H9 (cell line): ENCODE data around the gene WDHD1. TPM values are rescaled to one million over a fixed set of nuclear protein-coding genes. Genes with fewer than 3 reads are reported as not detected.

ENCODE experiments used
- DNase-seq: peaks from one replicate; pipeline ENCODE4 v3.0.0-alpha.2; 2017
- H2AFZ ChIP-seq: one replicate; pipeline ENCODE4 v1.6.1; 2013; ENCODE audit warnings: mild to moderate bottlenecking, low read length, control low read depth, moderate library complexity
- H2AK5ac ChIP-seq: 2 replicates; pipeline ENCODE4 v1.6.1; 2013; ENCODE audit warnings: low read length, control low read depth, mixed read lengths; ENCODE audit not compliant: insufficient read length
- H2BK120ac ChIP-seq: one replicate; pipeline ENCODE4 v1.6.1; 2013; ENCODE audit warnings: low read depth, mild to moderate bottlenecking, low read length, control low read depth, inconsistent platforms; ENCODE audit not compliant: poor library complexity, severe bottlenecking
- H2BK12ac ChIP-seq: 2 replicates; pipeline ENCODE4 v1.6.1; 2013; ENCODE audit warnings: low read length, control low read depth, mixed read lengths, low read depth; ENCODE audit not compliant: insufficient read length
- H2BK15ac ChIP-seq: 2 replicates; pipeline ENCODE4 v1.6.1; 2013; ENCODE audit warnings: low read depth, low read length, control low read depth
- H2BK20ac ChIP-seq: one replicate; pipeline ENCODE4 v1.6.1; 2013; ENCODE audit warnings: low read depth, mild to moderate bottlenecking, low read length, control low read depth, inconsistent platforms; ENCODE audit not compliant: poor library complexity, severe bottlenecking
- H2BK5ac ChIP-seq: 2 replicates; pipeline ENCODE4 v1.6.1; 2013; ENCODE audit warnings: low read length, control low read depth, mixed read lengths; ENCODE audit not compliant: insufficient read length
- H3K14ac ChIP-seq: 2 replicates; pipeline ENCODE4 v1.6.1; 2013; ENCODE audit warnings: low read length, control low read depth; ENCODE audit not compliant: insufficient read depth
- H3K18ac ChIP-seq: 2 replicates; pipeline ENCODE4 v1.6.1; 2013; ENCODE audit warnings: low read depth, mild to moderate bottlenecking, mixed read lengths, low read length, control low read depth; ENCODE audit not compliant: insufficient read length
- H3K23ac ChIP-seq: 2 replicates; pipeline ENCODE4 v1.6.1; 2013; ENCODE audit warnings: low read length, control low read depth, mixed read lengths, low read depth; ENCODE audit not compliant: insufficient read length
- H3K23me2 ChIP-seq: 2 replicates; pipeline ENCODE4 v1.6.1; 2013; ENCODE audit warnings: low read depth, mild to moderate bottlenecking, mixed read lengths, low read length, control low read depth; ENCODE audit not compliant: insufficient read length, poor library complexity, severe bottlenecking
- H3K27ac ChIP-seq: 2 replicates; pipeline ENCODE4 v1.5.1; 2013; ENCODE audit warnings: low read length, control low read depth, mixed read lengths, low read depth; ENCODE audit not compliant: insufficient read length
- H3K27me3 ChIP-seq: 2 replicates; pipeline ENCODE4 v1.6.1; 2013; ENCODE audit warnings: low read length, control low read depth, inconsistent platforms; ENCODE audit not compliant: insufficient read depth
- H3K4ac ChIP-seq: 2 replicates; pipeline ENCODE4 v1.6.1; 2013; ENCODE audit warnings: low read depth, mild to moderate bottlenecking, control low read depth, inconsistent platforms, low read length, moderate library complexity
- H3K4me1 ChIP-seq: 2 replicates; pipeline ENCODE4 v1.6.1; 2013; ENCODE audit warnings: low read length, control low read depth, inconsistent platforms; ENCODE audit not compliant: insufficient read depth
- H3K4me2 ChIP-seq: 2 replicates; pipeline ENCODE4 v1.6.1; 2013; ENCODE audit warnings: low read length, control low read depth, mixed read lengths; ENCODE audit not compliant: insufficient read length, insufficient read depth
- H3K56ac ChIP-seq: 2 replicates; pipeline ENCODE4 v1.6.1; 2013; ENCODE audit warnings: low read depth, mild to moderate bottlenecking, mixed read lengths, low read length, control low read depth; ENCODE audit not compliant: insufficient read length
- H3K79me1 ChIP-seq: 2 replicates; pipeline ENCODE4 v1.6.1; 2013; ENCODE audit warnings: low read depth, mild to moderate bottlenecking, moderate library complexity, low read length, control low read depth, inconsistent platforms; ENCODE audit not compliant: insufficient read depth, poor library complexity, severe bottlenecking
- H3K79me2 ChIP-seq: 2 replicates; pipeline ENCODE4 v1.6.1; 2013; ENCODE audit warnings: low read length, control low read depth, inconsistent platforms; ENCODE audit not compliant: insufficient read depth
- H3K9ac ChIP-seq: 2 replicates; pipeline ENCODE4 v1.6.1; 2013; ENCODE audit warnings: low read length, control low read depth, mixed read lengths; ENCODE audit not compliant: insufficient read length; ENCODE audit errors: extremely low read depth
- H3K9me3 ChIP-seq: one replicate; pipeline ENCODE4 v1.6.1; 2013; ENCODE audit warnings: low read depth, low read length, inconsistent platforms; ENCODE audit not compliant: control insufficient read depth
- H3T11ph ChIP-seq: one replicate; pipeline ENCODE4 v1.6.1; 2013; ENCODE audit warnings: mild to moderate bottlenecking, low read length, control low read depth, inconsistent platforms
- H4K20me1 ChIP-seq: one replicate; pipeline ENCODE4 v1.6.1; 2013; ENCODE audit not compliant: control insufficient read depth, insufficient read length, insufficient read depth
- H4K5ac ChIP-seq: 2 replicates; pipeline ENCODE4 v1.6.1; 2013; ENCODE audit warnings: low read depth, mild to moderate bottlenecking, mixed read lengths, low read length, control low read depth; ENCODE audit not compliant: insufficient read length
- H4K8ac ChIP-seq: replicated peaks from 2 replicates; pipeline ENCODE4 v1.6.1; 2013; ENCODE audit warnings: low read length, control low read depth, mixed read lengths, low read depth; ENCODE audit not compliant: insufficient read length
- H4K91ac ChIP-seq: 2 replicates; pipeline ENCODE4 v1.6.1; 2013; ENCODE audit warnings: low read depth, mild to moderate bottlenecking, moderate library complexity, mixed read lengths, low read length, control low read depth; ENCODE audit not compliant: insufficient read length
- H3K27ac Mint-ChIP-seq, 3 experiments: 2 replicates in 2 of 3; 3 replicates in 1 of 3; pipeline ENCODE4 v1.8.0; 2020 to 2021; ENCODE audit warnings: mixed read lengths in 3 of 3, mild to moderate bottlenecking in 1 of 3, moderate library complexity in 1 of 3
- H3K27me3 Mint-ChIP-seq: 2 replicates; pipeline ENCODE4 v1.8.0; 2021; ENCODE audit warnings: low read depth, mild to moderate bottlenecking, moderate library complexity, mixed read lengths
- H3K36me3 Mint-ChIP-seq, 3 experiments: 2 replicates in 2 of 3; 3 replicates in 1 of 3; pipeline ENCODE4 v1.8.0; 2020 to 2021; ENCODE audit warnings: low read depth in 3 of 3, mixed read lengths in 3 of 3; ENCODE audit not compliant: insufficient read depth in 1 of 3
- H3K4me1 Mint-ChIP-seq, 2 experiments: 2 replicates each; pipeline ENCODE4 v1.8.0; 2020; ENCODE audit warnings: mixed read lengths in 2 of 2
- H3K4me3 Mint-ChIP-seq, 2 experiments: 2 replicates in 1 of 2; 3 replicates in 1 of 2; pipeline ENCODE4 v1.8.0; 2020 to 2021; ENCODE audit warnings: mild to moderate bottlenecking in 2 of 2, mixed read lengths in 2 of 2, moderate library complexity in 1 of 2
- H3K9me3 Mint-ChIP-seq, 2 experiments: 2 replicates in 1 of 2; 3 replicates in 1 of 2; pipeline ENCODE4 v1.8.0; 2020; ENCODE audit warnings: mild to moderate bottlenecking in 2 of 2, mixed read lengths in 2 of 2, moderate library complexity in 1 of 2
- WGBS: extraction: QIAGEN DNeasy Blood & Tissue Kit; methylation state at CpG from one replicate; pipeline ENCODE4 v1.1.7; 2013; ENCODE audit warnings: missing lambda C conversion rate, low lambda C conversion rate, mixed read lengths; ENCODE audit not compliant: insufficient read length; ENCODE audit errors: extremely low coverage; 5-methylcytosine and 5-hydroxymethylcytosine counted together
- total RNA-seq: library from RNA; stranded (reverse); gene quantifications from 2 replicates; pipeline ENCODE4 v1.2.1, GENCODE V29; 2021
- TF ChIP-seq, protein P1 (sequence below): fragments of 200-600 bp; sonication (generic); conservative IDR thresholded peaks from 3 replicates; pipeline ENCODE4 v1.8.0; 2021; ENCODE audit warnings: antibody characterized with exemption, mild to moderate bottlenecking

Gene WDHD1
- total RNA-seq, 1 experiment from 2014 or later = 93.7 TPM

DNA sequence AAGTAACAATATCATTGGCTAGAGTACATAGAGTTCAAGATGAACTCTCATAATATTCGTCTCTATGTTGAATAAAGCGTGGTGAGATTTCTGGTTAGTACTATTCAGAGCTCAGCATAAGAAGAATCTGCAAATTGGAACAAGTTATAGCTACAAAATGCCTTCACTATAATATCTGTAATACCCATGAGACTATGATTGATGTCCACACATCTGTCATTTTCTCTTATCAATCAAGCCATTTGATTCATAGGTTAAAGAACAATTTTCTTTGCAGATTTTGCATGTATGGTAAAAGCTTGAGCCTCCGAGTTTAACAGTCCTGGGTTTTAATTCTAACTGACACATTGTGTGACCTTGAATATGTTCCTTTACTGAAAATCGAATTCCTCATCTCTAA is 1.6 kb upstream of the WDHD1 start:
- Mint-ChIP-seq H3K4me1 (peaks cover 46 to 47% of the 10 kb centered on the region in 2 experiments), H3K36me3 (peaks cover 6 to 30% (median 26%) of the 10 kb centered on the region in 3 experiments; a peak in 6 of 7 replicates), H3K9me3 (peaks cover 0 to 4% of the 10 kb centered on the region in 2 experiments; a peak in 1 of 5 replicates), H3K27me3 (no peaks in the 10 kb centered on the region), H3K4me3 (peak overlapping the region; percentile 95 to 96), H3K27ac (0 out of 7 replicates have a peak overlapping the region, but pooled peaks of 1 of the 3 experiments have one; percentile 98)
- no peak overlapping the region for H4K91ac ChIP-seq
- H3K79me1 ChIP-seq = no peaks in the 10 kb centered on the region
- H3K27me3 ChIP-seq = no peaks in the 10 kb centered on the region
- no CpG with 5 or more reads among the region's 4 CpGs for WGBS
- H3K4me2 ChIP-seq = peak overlapping the region; percentile 79
- no peaks in the 10 kb centered on the region for H3K4me1 ChIP-seq
- no peak overlapping the region for H2AK5ac ChIP-seq
- H3K9ac ChIP-seq = peak overlapping the region; percentile 91
- H3K4ac ChIP-seq = no peak overlapping the region
- no peak overlapping the region for H3K14ac ChIP-seq
- no peaks in the 10 kb centered on the region for H3K9me3 ChIP-seq
- no peak overlapping the region for H2BK120ac ChIP-seq
- H2BK15ac ChIP-seq = no peak overlapping the region
- H3K27ac ChIP-seq = no peak overlapping the region
- H4K20me1 ChIP-seq = no peaks in the 10 kb centered on the region
- H3K56ac ChIP-seq = no peak overlapping the region
- peaks cover 13% of the 10 kb centered on the region for H3K23me2 ChIP-seq
- H2BK20ac ChIP-seq = no peak overlapping the region
- H2AFZ ChIP-seq = no peak overlapping the region
- no peak overlapping the region for H4K5ac ChIP-seq
- TF ChIP-seq, protein P1, sequence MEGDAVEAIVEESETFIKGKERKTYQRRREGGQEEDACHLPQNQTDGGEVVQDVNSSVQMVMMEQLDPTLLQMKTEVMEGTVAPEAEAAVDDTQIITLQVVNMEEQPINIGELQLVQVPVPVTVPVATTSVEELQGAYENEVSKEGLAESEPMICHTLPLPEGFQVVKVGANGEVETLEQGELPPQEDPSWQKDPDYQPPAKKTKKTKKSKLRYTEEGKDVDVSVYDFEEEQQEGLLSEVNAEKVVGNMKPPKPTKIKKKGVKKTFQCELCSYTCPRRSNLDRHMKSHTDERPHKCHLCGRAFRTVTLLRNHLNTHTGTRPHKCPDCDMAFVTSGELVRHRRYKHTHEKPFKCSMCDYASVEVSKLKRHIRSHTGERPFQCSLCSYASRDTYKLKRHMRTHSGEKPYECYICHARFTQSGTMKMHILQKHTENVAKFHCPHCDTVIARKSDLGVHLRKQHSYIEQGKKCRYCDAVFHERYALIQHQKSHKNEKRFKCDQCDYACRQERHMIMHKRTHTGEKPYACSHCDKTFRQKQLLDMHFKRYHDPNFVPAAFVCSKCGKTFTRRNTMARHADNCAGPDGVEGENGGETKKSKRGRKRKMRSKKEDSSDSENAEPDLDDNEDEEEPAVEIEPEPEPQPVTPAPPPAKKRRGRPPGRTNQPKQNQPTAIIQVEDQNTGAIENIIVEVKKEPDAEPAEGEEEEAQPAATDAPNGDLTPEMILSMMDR = no peak
- no peak overlapping the region for H2BK5ac ChIP-seq
- no peak for DNase-seq
- H3T11ph ChIP-seq = no peak overlapping the region
- no peak overlapping the region for H3K23ac ChIP-seq
- no peak overlapping the region for H2BK12ac ChIP-seq
- no peak overlapping the region for H3K18ac ChIP-seq
- no peak overlapping the region for H4K8ac ChIP-seq
- peaks cover 16% of the 10 kb centered on the region; the same call in 1 of the 2 replicates for H3K79me2 ChIP-seq
